Lung (tissue), 12 donors: ENCODE measurements around the gene MYO5A. TPM values are rescaled to one million over a fixed set of nuclear protein-coding genes. Genes with fewer than 3 reads are reported as not detected.

Experiments
- ATAC-seq: fragments of 200-7000 bp; cut with Tn5 transposase; one replicate; pipeline ENCODE4 v1.9.1; 2020; ENCODE audit warnings: moderate number of reproducible peaks; ENCODE audit not compliant: insufficient read depth, low FRiP score
- DNase-seq, 3 donors: peaks; one replicate each; pipeline ENCODE4 v3.0.0-alpha.2; 2013 to 2017
- H3K27ac ChIP-seq, 2 donors: one replicate each; pipeline ENCODE4 v1.5.1; 2013; ENCODE audit warnings: mild to moderate bottlenecking in 2 of 2, moderate library complexity in 2 of 2, control low read depth in 1 of 2, inconsistent platforms in 1 of 2, low read depth in 1 of 2, low read length in 1 of 2
- H3K27me3 ChIP-seq, 3 donors: one replicate each; pipeline ENCODE4 v1.5.1; 2013; ENCODE audit warnings: low read length in 2 of 3; ENCODE audit not compliant: control insufficient read depth in 3 of 3, insufficient read depth in 3 of 3
- H3K36me3 ChIP-seq, 4 donors: one replicate each; pipeline ENCODE4 v1.5.1; 2013; ENCODE audit warnings: low read length in 4 of 4, mild to moderate bottlenecking in 1 of 4, moderate library complexity in 1 of 4; ENCODE audit not compliant: control insufficient read depth in 4 of 4, insufficient read depth in 4 of 4
- H3K4me1 ChIP-seq, 5 donors: one replicate each; pipeline ENCODE4 v1.5.1; 2013; ENCODE audit warnings: low read length in 5 of 5, mild to moderate bottlenecking in 2 of 5, moderate library complexity in 1 of 5; ENCODE audit not compliant: control insufficient read depth in 5 of 5, insufficient read depth in 5 of 5
- H3K4me3 ChIP-seq: one replicate; pipeline ENCODE4 v1.5.1; 2013; ENCODE audit warnings: mild to moderate bottlenecking, control low read depth, moderate library complexity
- H3K9ac ChIP-seq, 2 donors: one replicate each; pipeline ENCODE4 v1.5.1; 2013; ENCODE audit warnings: low read length in 2 of 2, control low read depth in 1 of 2; ENCODE audit not compliant: insufficient read depth in 1 of 2
- H3K9me3 ChIP-seq, 4 donors: one replicate each; pipeline ENCODE4 v1.5.1; 2013; ENCODE audit warnings: low read length in 3 of 4, mild to moderate bottlenecking in 1 of 4, moderate library complexity in 1 of 4; ENCODE audit not compliant: control insufficient read depth in 4 of 4, insufficient read depth in 3 of 4
- WGBS, 2 donors: extraction: QIAGEN DNeasy Blood & Tissue Kit; methylation state at CpG; one replicate each; pipeline ENCODE4 v1.1.7; 2013; 5-methylcytosine and 5-hydroxymethylcytosine counted together
- polyA plus RNA-seq, 2 donors: library from polyadenylated mRNA; stranded (reverse); fragments of 200-250 nt; gene quantifications; one replicate each; pipeline ENCODE4 v1.2.1, GENCODE V29; 2013
- total RNA-seq, 2 donors: library from RNA; depleted of rRNA in 1 of 2; stranded (reverse); fragments of >200 nt in 1 of 2; gene quantifications; one replicate each; pipeline ENCODE4 v1.2.1, GENCODE V29; 2014 to 2021
- TF ChIP-seq, protein P1 (sequence below): IDR thresholded peaks from 2 replicates; pipeline ENCODE4 v1.5.1; 2012; ENCODE audit warnings: mild to moderate bottlenecking; ENCODE audit errors: control extremely low read depth, extremely low read depth
- donor health status: control.
- donor health status: control.
- donor health status: Bipolar disorder and iron deficiency.
- donor health status: healthy.
- donor health status: DM: yes; HTN: yes; CAD: no.

Gene MYO5A
- total and polyA plus RNA-seq, 4 donors, result 4.5 to 30.5 (median 13.3) TPM

DNA sequence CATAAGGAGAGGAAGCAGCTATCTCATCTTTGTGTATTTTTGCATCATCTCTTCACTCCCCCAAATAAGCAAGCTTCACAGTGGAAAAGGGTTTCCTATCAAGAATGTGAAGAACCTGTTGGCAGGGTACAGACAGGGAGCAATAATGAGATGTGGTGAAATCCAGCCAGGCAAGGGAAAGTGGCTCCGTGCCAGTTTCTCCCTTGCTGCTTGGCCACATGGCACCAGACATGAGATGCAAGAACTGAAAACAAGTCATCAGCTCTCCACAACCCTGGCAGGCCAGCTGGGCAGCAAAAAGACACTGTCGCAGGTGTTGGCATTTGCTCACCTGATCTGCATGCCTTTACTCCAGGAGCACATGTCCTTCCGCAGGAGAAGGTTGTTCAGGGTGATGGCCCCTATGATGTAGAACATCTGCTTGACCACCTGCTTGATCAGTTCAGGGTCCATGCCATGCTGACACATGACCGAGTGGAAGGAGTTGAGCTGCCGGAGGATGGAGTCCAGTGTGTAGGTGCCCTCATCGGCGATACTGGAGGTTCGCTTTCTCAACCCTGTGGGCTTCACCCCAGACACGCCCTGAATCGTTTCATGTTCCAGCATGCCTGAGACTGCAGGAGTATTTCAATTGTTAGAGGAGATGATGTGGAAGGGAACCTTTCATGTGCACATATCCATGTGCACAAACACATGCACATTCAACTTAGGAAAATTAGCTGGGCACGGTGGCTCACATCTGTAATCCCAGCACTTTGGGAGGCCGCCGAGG lies 209.8 kb downstream of the MYO5A start:
- TF ChIP-seq, protein P1, sequence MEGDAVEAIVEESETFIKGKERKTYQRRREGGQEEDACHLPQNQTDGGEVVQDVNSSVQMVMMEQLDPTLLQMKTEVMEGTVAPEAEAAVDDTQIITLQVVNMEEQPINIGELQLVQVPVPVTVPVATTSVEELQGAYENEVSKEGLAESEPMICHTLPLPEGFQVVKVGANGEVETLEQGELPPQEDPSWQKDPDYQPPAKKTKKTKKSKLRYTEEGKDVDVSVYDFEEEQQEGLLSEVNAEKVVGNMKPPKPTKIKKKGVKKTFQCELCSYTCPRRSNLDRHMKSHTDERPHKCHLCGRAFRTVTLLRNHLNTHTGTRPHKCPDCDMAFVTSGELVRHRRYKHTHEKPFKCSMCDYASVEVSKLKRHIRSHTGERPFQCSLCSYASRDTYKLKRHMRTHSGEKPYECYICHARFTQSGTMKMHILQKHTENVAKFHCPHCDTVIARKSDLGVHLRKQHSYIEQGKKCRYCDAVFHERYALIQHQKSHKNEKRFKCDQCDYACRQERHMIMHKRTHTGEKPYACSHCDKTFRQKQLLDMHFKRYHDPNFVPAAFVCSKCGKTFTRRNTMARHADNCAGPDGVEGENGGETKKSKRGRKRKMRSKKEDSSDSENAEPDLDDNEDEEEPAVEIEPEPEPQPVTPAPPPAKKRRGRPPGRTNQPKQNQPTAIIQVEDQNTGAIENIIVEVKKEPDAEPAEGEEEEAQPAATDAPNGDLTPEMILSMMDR, result no peak
- WGBS, 2 donors, result 89 to 94% methylated on average over 13 of the region's 13 CpGs
- Histone ChIP-seq H3K4me3 (no peak overlapping the region), H3K27ac (no peak overlapping the region), H3K9me3 (no peaks in the 10 kb centered on the region), H3K27me3 (no peaks in the 10 kb centered on the region), H3K36me3 (peaks cover 3 to 10% (median 7%) of the 10 kb centered on the region in 4 donors), H3K4me1 (no peaks in the 10 kb centered on the region), H3K9ac (no peak overlapping the region)
- DNase-seq, result no peak
- no peak for ATAC-seq

GRCh38 chr15:52317688-52318087 lies 211.0 kb downstream of the MYO5A start:
- TF ChIP-seq, protein P1, result no peak
- H3K9ac ChIP-seq, result no peak overlapping the region
- no peaks in the 10 kb centered on the region for H3K27me3 ChIP-seq
- no peak overlapping the region for H3K27ac ChIP-seq
- H3K4me3 ChIP-seq, result no peak overlapping the region
- H3K36me3 ChIP-seq, result peaks cover 3 to 10% (median 7%) of the 10 kb centered on the region in 4 donors
- no peaks in the 10 kb centered on the region for H3K4me1 ChIP-seq
- no peak for ATAC-seq
- WGBS, 2 donors, result 93 to 100% methylated on average over 2 of the region's 2 CpGs
- H3K9me3 ChIP-seq, result no peaks in the 10 kb centered on the region
- no peak for DNase-seq

- no peaks in the 10 kb centered on the region for H3K9me3 ChIP-seq
- no peaks in the 10 kb centered on the region for H3K4me1 ChIP-seq
- no peaks in the 10 kb centered on the region for H3K27me3 ChIP-seq
- peaks cover 3 to 8% (median 7%) of the 10 kb centered on the region in 4 donors for H3K36me3 ChIP-seq
- no peak overlapping the region for H3K4me3 ChIP-seq
- 99 to 100% methylated on average over 2 of the region's 2 CpGs for WGBS, 2 donors
- ATAC-seq, result no peak
- DNase-seq, result no peak
- no peak overlapping the region for H3K27ac ChIP-seq
- TF ChIP-seq, protein P1, result no peak
- H3K9ac ChIP-seq, result no peak overlapping the region
Measured at GRCh38 chr15:52317022-52317421, 211.7 kb downstream of the MYO5A start.
